ENCODE data around the gene SEC63. TPM values are rescaled to one million over a fixed set of nuclear protein-coding genes. Genes with fewer than 3 reads are reported as not detected.
"Not testable (repeated sequence)": the region's sequence is repeated elsewhere in the genome, so short reads cannot be mapped to it uniquely, and the experiment has no call there.

SEC63 gene
- total RNA-seq, 1 donor from 2014 or later: 154 TPM

- no peak overlapping the region for H3K27ac Mint-ChIP-seq
- H3K27me3 Mint-ChIP-seq (ENCODE audit: low read depth): no peaks in the 10 kb centered on the region
- H3K36me3 Mint-ChIP-seq: no peaks in the 10 kb centered on the region
- no peak for DNase-seq (ENCODE audit: low spot score in 2 of 2, unreplicated experiment in 2 of 2)
- H3K9me3 Mint-ChIP-seq: no peaks in the 10 kb centered on the region
- H3K4me3 Mint-ChIP-seq: no peak overlapping the region
- peaks cover 27% of the 10 kb centered on the region for H3K4me1 Mint-ChIP-seq
- TF ChIP-seq CTCF (IDR thresholded peaks at IDR 0.05; ENCODE audit: unreplicated experiment): no peak
These were observed 41.3 kb upstream of the SEC63 start for GRCh38 chr6:107999341-107999740.

GRCh38 chr6:107991772-107992550 is 34.0 kb upstream of the SEC63 start:
- peak overlapping the region; percentile 95 for H3K27ac Mint-ChIP-seq
- H3K36me3 Mint-ChIP-seq: no peaks in the 10 kb centered on the region
- peaks cover 36% of the 10 kb centered on the region for H3K4me1 Mint-ChIP-seq
- no peaks in the 10 kb centered on the region for H3K9me3 Mint-ChIP-seq
- TF ChIP-seq CTCF (IDR thresholded peaks at IDR 0.05; ENCODE audit: unreplicated experiment): no peak
- H3K4me3 Mint-ChIP-seq: no peak overlapping the region
- H3K27me3 Mint-ChIP-seq (ENCODE audit: low read depth): no peaks in the 10 kb centered on the region
- no peak for DNase-seq (ENCODE audit: low spot score in 2 of 2, unreplicated experiment in 2 of 2)

- Mint-ChIP-seq H3K36me3 (no peaks in the 10 kb centered on the region), H3K4me1 (peaks cover 36% of the 10 kb centered on the region), H3K27me3 (ENCODE audit: low read depth) (no peaks in the 10 kb centered on the region), H3K27ac (peak overlapping the region; percentile 95), H3K9me3 (no peaks in the 10 kb centered on the region), H3K4me3 (peak overlapping the region; percentile 11)
- TF ChIP-seq CTCF (IDR thresholded peaks at IDR 0.05; ENCODE audit: unreplicated experiment): no peak
- DNase-seq (ENCODE audit: low spot score in 2 of 2, unreplicated experiment in 2 of 2): no peak
These were observed 33.1 kb upstream of the SEC63 start for GRCh38 chr6:107991061-107991460.

GRCh38 chr6:107990587-107990986 is 32.6 kb upstream of the SEC63 start:
- H3K27ac Mint-ChIP-seq: peak overlapping the region; percentile 95
- peaks cover 39% of the 10 kb centered on the region for H3K4me1 Mint-ChIP-seq
- peak overlapping the region; percentile 11 for H3K4me3 Mint-ChIP-seq
- H3K9me3 Mint-ChIP-seq; DNase-seq (ENCODE audit: low spot score in 2 of 2, unreplicated experiment in 2 of 2); H3K36me3 Mint-ChIP-seq; H3K27me3 Mint-ChIP-seq (ENCODE audit: low read depth): not testable (repeated sequence)

- Mint-ChIP-seq H3K36me3 (peaks cover 3% of the 10 kb centered on the region), H3K27ac (peak overlapping the region; percentile 95), H3K27me3 (ENCODE audit: low read depth) (no peaks in the 10 kb centered on the region), H3K4me1 (peaks cover 40% of the 10 kb centered on the region), H3K4me3 (no peak overlapping the region), H3K9me3 (peaks cover 4% of the 10 kb centered on the region)
- DNase-seq (ENCODE audit: low spot score in 2 of 2, unreplicated experiment in 2 of 2): no peak
- TF ChIP-seq CTCF (IDR thresholded peaks at IDR 0.05; ENCODE audit: unreplicated experiment): no peak
These were observed 31.4 kb upstream of the SEC63 start for GRCh38 chr6:107989166-107990094.

GRCh38 chr6:107988570-107988969 is 30.6 kb upstream of the SEC63 start:
- no peak for DNase-seq (ENCODE audit: low spot score in 2 of 2, unreplicated experiment in 2 of 2)
- Mint-ChIP-seq H3K4me1 (peaks cover 39% of the 10 kb centered on the region), H3K36me3 (peaks cover 3% of the 10 kb centered on the region), H3K9me3 (peaks cover 9% of the 10 kb centered on the region), H3K4me3 (no peak overlapping the region), H3K27ac (no peak overlapping the region), H3K27me3 (ENCODE audit: low read depth) (no peaks in the 10 kb centered on the region)
- no peak for TF ChIP-seq CTCF (IDR thresholded peaks at IDR 0.05; ENCODE audit: unreplicated experiment)

Measured in mesothelial cell of epicardium (in vitro differentiated cells).